Activated CD8-positive, alpha-beta T cell treated with anti-CD3 and anti-CD28 coated beads for 36 hours (primary cell): ENCODE results near the gene PPP1R12A. TPM values are rescaled to one million over a fixed set of nuclear protein-coding genes. Genes with fewer than 3 reads are reported as not detected.
"Not testable (repeated sequence)": the region's sequence is repeated elsewhere in the genome, so short reads cannot be mapped to it uniquely, and the experiment has no call there.

Experiments used
- ATAC-seq: fragments of 200-7000 bp; cut with Tn5 transposase; one replicate; pipeline ENCODE4 v1.10.0; 2021; ENCODE audit warnings: mild to moderate bottlenecking, moderate library complexity
- CTCF ChIA-PET: fragments of 350-600 bp; sonication (Branson Sonifier 250); formaldehyde crosslinking; loops from one replicate; lab custom pipeline; 2021; ENCODE audit warnings: antibody characterized with exemption; lab: Charles Lee
- POLR2A ChIA-PET: fragments of 350-600 bp; sonication (Branson Sonifier 250); formaldehyde crosslinking; loops from one replicate; lab custom pipeline; 2021; ENCODE audit warnings: antibody characterized with exemption; lab: Charles Lee
- DNase-seq: peaks from one replicate; pipeline ENCODE4 v3.0.0-alpha.2; 2020
- H3K27ac Mint-ChIP-seq: one replicate; pipeline ENCODE4 v1.8.0; 2021; ENCODE audit warnings: mild to moderate bottlenecking, mixed read lengths
- H3K27me3 Mint-ChIP-seq: one replicate; pipeline ENCODE4 v1.8.0; 2021; ENCODE audit warnings: mixed read lengths
- H3K36me3 Mint-ChIP-seq: one replicate; pipeline ENCODE4 v1.8.0; 2021; ENCODE audit warnings: low read depth, mixed read lengths
- H3K4me1 Mint-ChIP-seq: one replicate; pipeline ENCODE4 v1.8.0; 2021; ENCODE audit warnings: low read depth, mixed read lengths
- H3K4me3 Mint-ChIP-seq: one replicate; pipeline ENCODE4 v1.8.0; 2021; ENCODE audit warnings: mild to moderate bottlenecking, moderate library complexity, mixed read lengths
- H3K9me3 Mint-ChIP-seq: one replicate; pipeline ENCODE4 v1.8.0; 2021; ENCODE audit warnings: mixed read lengths
- intact Hi-C: fragments of 100-400 bp; cut with micrococcal nuclease; formaldehyde crosslinking; loops from one replicate; pipeline ENCODE4 v1.10.0; 2022
- total RNA-seq, 2 experiments: library from RNA; stranded (reverse); gene quantifications; one replicate each; pipeline ENCODE4 v1.2.3, GENCODE V29; 2021
- TF ChIP-seq, protein P1 (sequence below): fragments of 200-600 bp; IDR thresholded peaks from one replicate; pipeline ENCODE4 v1.8.0; 2022; ENCODE audit warnings: antibody characterized with exemption, mild to moderate bottlenecking

Gene PPP1R12A
- total RNA-seq, 2 experiments from 2014 or later: 56.6 to 57.8 TPM

DNA sequence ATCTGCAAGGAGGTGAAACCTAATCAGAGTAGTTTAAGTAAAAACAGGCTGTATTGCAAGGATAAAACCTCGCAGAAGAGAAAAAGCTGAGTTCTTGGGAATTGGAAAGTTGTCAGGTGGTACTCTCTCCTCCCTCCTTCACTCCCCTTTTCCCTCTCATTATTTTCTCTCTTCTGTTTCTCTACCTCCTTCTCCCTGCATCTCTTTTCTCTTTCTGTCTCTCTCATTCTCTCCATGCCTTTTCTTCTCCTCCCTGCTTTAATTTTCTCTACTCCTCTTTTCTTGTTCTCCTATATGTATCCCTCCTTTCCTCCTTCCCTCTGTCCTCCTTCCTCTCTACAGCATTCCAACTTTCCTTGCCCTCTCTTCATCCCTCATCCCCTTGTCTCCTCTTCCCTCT lies 14.2 kb upstream of the PPP1R12A start:
- intact Hi-C loops: no loop called here
- DNase-seq (no peak), ATAC-seq (no peak)
- ChIA-PET CTCF (no interaction called here), POLR2A (interaction anchor here (1.1 kb wide), 1 partner anchor 15 kb away, joined by 3 read pairs; no protein-coding TSS in a partner anchor)
- TF ChIP-seq, protein P1, sequence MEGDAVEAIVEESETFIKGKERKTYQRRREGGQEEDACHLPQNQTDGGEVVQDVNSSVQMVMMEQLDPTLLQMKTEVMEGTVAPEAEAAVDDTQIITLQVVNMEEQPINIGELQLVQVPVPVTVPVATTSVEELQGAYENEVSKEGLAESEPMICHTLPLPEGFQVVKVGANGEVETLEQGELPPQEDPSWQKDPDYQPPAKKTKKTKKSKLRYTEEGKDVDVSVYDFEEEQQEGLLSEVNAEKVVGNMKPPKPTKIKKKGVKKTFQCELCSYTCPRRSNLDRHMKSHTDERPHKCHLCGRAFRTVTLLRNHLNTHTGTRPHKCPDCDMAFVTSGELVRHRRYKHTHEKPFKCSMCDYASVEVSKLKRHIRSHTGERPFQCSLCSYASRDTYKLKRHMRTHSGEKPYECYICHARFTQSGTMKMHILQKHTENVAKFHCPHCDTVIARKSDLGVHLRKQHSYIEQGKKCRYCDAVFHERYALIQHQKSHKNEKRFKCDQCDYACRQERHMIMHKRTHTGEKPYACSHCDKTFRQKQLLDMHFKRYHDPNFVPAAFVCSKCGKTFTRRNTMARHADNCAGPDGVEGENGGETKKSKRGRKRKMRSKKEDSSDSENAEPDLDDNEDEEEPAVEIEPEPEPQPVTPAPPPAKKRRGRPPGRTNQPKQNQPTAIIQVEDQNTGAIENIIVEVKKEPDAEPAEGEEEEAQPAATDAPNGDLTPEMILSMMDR: no peak
- Mint-ChIP-seq H3K36me3 (no peaks in the 10 kb centered on the region), H3K27me3 (no peaks in the 10 kb centered on the region), H3K4me3 (no peak overlapping the region), H3K4me1 (no peaks in the 10 kb centered on the region), H3K9me3 (peaks cover 1% of the 10 kb centered on the region), H3K27ac (no peak overlapping the region)

DNA sequence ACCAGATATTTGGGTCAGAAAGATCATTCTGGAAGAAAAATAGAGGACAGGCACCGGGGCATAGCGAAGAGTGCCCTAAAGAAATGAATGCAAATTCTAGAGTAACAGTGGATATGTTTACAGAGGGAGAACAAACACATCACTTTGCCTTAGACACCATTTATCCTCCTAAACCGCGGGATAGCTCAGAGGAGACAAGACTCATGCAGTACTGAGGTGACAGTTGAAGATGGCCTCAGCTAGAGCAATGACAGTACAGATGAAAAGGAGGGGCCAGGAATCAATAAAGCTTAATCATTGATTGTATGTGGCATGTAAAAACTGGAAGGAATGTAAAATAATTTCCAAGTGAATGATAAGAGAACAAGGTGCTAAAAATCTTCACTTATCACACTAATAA lies 10.5 kb upstream of the PPP1R12A start:
- Mint-ChIP-seq H3K4me3 (no peak overlapping the region), H3K4me1 (no peaks in the 10 kb centered on the region), H3K36me3 (no peaks in the 10 kb centered on the region), H3K9me3 (no peaks in the 10 kb centered on the region), H3K27me3 (no peaks in the 10 kb centered on the region), H3K27ac (no peak overlapping the region)
- ATAC-seq (no peak), DNase-seq (no peak)
- TF ChIP-seq, protein P1: no peak
- ChIA-PET POLR2A (no interaction called here), CTCF (no interaction called here)
- intact Hi-C loops: no loop called here

DNA sequence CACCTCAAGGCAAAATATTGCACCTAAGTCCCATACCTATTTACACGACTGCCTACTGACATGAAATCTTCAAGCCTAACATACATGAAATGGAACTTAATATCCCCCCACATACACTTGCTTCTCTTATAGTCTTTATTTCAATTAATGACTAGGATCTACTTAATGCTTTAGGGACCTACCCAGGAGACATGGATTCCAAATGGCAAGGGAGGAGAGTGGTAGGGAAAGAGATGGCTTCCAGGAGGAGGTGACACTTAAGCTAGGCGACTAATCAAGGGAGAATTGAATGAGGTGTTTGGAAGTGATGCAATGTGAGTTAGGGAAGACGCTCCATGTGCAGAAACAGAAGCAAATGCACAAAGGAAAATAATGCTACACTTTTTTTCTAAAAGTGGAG lies 9.7 kb upstream of the PPP1R12A start:
- Mint-ChIP-seq H3K27me3 (no peaks in the 10 kb centered on the region), H3K36me3 (no peaks in the 10 kb centered on the region), H3K4me3 (no peak overlapping the region), H3K4me1 (no peaks in the 10 kb centered on the region), H3K27ac (no peak overlapping the region), H3K9me3 (no peaks in the 10 kb centered on the region)
- ATAC-seq (no peak), DNase-seq (no peak)
- TF ChIP-seq, protein P1: no peak
- CTCF ChIA-PET: no interaction called here
- intact Hi-C loops: no loop called here
- POLR2A ChIA-PET: interaction anchor here (0.7 kb wide), 1 partner anchor 16 kb away, joined by 3 read pairs; no protein-coding TSS in a partner anchor

DNA sequence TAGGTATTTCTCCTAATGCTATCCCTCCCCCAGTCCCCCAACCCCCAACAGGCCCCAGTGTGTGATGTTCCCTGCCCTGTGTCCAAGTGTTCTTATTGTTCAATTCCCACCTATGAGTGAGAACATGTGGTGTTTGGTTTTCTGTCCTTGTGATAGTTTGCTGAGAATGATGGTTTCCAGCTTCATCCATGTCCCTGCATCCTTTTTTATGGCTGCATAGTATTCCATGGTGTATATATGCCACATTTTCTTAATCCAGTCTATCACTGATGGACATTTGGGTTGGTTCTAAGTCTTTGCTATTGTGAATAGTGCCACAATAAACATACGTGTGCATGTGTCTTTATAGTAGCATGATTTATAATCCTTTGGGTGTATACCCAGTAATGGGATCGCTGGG lies 7.9 kb upstream of the PPP1R12A start:
- CTCF ChIA-PET, H3K4me3 Mint-ChIP-seq, DNase-seq, ATAC-seq, intact Hi-C loops, POLR2A ChIA-PET, H3K27ac Mint-ChIP-seq, H3K36me3 Mint-ChIP-seq, H3K4me1 Mint-ChIP-seq, H3K9me3 Mint-ChIP-seq, H3K27me3 Mint-ChIP-seq: not testable (repeated sequence)

DNA sequence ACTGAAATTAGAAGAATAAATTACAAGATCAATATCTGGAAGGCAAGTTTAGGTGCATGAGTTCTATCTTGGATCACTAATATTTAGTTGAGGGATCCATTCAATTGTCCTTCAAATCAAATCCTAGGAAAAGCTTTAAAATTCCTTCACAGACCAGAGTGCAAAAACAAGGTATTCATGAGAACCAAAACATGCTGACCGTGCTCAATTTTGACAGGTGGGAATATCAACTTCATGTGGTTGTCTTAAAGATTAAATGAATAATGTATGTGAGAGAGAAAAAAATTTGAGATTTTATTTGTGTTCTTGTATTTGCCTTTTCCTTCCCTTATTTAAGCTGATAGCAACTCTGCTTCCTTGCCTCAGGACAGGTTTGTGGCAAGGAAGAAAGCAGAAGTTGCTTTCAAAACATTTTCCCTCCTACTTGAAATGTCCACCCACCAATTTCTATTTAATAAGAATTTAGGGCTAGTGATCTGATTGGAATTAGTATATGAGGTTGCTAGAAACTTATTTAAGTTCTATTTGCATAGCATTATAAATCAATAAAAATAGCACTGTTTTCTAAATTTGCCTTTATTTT lies 4.9 kb upstream of the PPP1R12A start:
- peaks cover 14% of the 10 kb centered on the region for H3K4me1 Mint-ChIP-seq
- intact Hi-C loops: loop anchor here (10.0 kb wide), 1 partner anchor 245 kb away; no protein-coding TSS in a partner anchor
- TF ChIP-seq, protein P1: no peak
- DNase-seq: no peak
- ChIA-PET POLR2A (no interaction called here), CTCF (no interaction called here)
- no peaks in the 10 kb centered on the region for H3K9me3 Mint-ChIP-seq
- H3K4me3 Mint-ChIP-seq: no peak overlapping the region
- ATAC-seq: no peak
- no peaks in the 10 kb centered on the region for H3K36me3 Mint-ChIP-seq
- no peak overlapping the region for H3K27ac Mint-ChIP-seq
- no peaks in the 10 kb centered on the region for H3K27me3 Mint-ChIP-seq
